GM12865 (cell line): ENCODE measurements around the gene TDRD10.

Source experiments
- DNase-seq: peaks from one replicate; pipeline ENCODE4 v3.0.0; 2010; ENCODE audit warnings: low read depth
- H3K4me3 ChIP-seq: 2 replicates; pipeline ENCODE4 v1.5.1; 2011; ENCODE audit warnings: mild to moderate bottlenecking, low read depth, low read length, control low read depth
- TF ChIP-seq, protein P1 (sequence below): IDR thresholded peaks from 2 replicates; pipeline ENCODE4 v1.5.1; 2011; ENCODE audit warnings: low read length, control low read depth, low read depth, inconsistent platforms; ENCODE audit not compliant: insufficient read depth; ENCODE audit errors: missing control alignments

Gene TDRD10

GRCh38 chr1:154571964-154572288 lies 69.9 kb downstream of the TDRD10 start:
- H3K4me3 ChIP-seq, result no peak overlapping the region
- DNase-seq, result no peak
- TF ChIP-seq, protein P1, sequence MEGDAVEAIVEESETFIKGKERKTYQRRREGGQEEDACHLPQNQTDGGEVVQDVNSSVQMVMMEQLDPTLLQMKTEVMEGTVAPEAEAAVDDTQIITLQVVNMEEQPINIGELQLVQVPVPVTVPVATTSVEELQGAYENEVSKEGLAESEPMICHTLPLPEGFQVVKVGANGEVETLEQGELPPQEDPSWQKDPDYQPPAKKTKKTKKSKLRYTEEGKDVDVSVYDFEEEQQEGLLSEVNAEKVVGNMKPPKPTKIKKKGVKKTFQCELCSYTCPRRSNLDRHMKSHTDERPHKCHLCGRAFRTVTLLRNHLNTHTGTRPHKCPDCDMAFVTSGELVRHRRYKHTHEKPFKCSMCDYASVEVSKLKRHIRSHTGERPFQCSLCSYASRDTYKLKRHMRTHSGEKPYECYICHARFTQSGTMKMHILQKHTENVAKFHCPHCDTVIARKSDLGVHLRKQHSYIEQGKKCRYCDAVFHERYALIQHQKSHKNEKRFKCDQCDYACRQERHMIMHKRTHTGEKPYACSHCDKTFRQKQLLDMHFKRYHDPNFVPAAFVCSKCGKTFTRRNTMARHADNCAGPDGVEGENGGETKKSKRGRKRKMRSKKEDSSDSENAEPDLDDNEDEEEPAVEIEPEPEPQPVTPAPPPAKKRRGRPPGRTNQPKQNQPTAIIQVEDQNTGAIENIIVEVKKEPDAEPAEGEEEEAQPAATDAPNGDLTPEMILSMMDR, result no peak

DNA sequence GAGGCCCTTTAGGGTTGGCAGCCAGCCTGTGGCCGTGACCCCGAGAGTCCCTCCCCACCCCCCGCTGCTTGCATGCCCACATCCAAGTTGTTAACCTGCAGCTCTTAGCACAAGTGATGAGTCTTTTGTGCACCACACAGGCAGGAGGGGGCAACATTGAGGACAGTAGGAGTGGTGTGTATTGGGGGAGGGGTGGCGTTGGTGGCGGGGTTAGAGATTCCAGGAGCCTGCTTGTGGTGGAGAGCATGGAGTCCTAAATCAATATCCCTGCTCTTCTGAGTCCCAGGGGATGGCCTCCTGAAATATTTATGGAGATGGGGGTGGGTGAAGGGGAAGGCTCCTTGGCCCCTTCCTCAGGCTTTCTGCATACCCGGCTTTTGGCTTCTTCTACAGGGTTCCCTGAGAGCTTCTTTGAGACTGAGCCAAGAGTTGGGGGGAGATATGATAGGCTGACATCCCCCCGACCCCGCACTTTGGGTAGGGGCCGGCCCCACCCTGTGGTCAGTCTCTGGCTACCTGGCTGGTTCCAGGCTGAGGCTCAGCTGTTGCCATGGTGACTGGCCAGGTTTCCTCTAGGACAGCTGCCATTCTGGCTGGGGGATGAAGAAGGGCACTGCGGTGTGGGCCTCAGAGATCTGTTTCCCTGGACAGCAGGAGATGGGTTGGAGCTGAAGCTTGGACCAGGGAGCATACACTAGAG lies 70.6 kb downstream of the TDRD10 start:
- no peak for DNase-seq
- H3K4me3 ChIP-seq, result no peak overlapping the region
- TF ChIP-seq, protein P1, result no peak

- DNase-seq, result no peak
- TF ChIP-seq, protein P1, result no peak
- no peak overlapping the region for H3K4me3 ChIP-seq
These were observed 71.1 kb downstream of the TDRD10 start for GRCh38 chr1:154573168-154573510.

DNA sequence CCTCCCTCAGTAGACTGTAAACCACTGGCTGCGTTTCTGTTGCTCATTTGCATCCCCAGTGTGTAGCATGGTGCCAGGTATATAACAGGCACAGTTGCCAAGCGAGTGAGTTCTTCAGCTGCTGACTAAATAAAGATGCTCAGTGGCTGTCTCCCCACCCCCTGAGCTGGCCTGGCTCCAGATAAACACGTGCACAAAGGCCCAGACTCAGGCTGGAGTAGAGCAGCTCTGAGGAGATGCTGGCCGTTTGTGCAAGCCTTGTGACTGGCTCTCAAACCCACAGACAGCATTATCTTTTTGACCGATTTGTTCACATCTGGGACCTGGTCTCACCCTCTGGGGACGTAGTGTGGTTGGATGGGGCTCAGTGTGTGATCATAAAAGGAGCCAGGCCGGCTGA lies 72.7 kb downstream of the TDRD10 start:
- no peak overlapping the region for H3K4me3 ChIP-seq
- DNase-seq, result peak; percentile 31
- TF ChIP-seq, protein P1, result no peak

GRCh38 chr1:154575147-154575927 lies 73.3 kb downstream of the TDRD10 start:
- no peak for DNase-seq
- TF ChIP-seq, protein P1, result no peak
- H3K4me3 ChIP-seq, result no peak overlapping the region

DNA sequence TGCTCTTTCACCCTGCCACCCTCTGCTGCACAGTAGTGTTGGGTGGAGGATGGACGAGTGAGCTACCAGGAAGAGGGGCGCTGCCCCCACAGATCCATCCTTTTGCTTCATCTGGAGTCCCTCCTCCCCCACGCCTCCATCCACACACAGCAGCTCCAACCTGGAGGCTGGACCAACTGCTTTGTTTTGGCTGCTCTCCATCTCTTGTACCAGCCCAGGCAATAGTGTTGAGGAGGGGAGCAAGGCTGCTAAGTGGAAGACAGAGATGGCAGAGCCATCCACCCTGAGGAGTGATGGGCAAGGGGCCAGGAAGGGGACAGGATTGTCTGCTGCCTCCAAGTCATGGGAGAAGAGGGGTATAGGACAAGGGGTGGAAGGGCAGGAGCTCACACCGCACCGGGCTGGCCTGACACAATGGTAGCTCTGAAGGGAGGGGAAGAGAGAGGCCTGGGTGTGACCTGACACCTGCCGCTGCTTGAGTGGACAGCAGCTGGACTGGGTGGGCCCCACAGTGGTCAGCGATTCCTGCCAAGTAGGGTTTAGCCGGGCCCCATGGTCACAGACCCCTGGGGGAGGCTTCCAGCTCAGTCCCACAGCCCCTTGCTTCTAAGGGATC lies 74.0 kb downstream of the TDRD10 start:
- no peak for DNase-seq
- TF ChIP-seq, protein P1, result no peak
- H3K4me3 ChIP-seq, result no peak overlapping the region
